HL-60 (cell line): ENCODE data around the gene GADD45GIP1.

Experiments
- DNase-seq, 2 experiments: peaks; one replicate each; pipeline ENCODE4 v3.0.0-alpha.2; 2010 to 2020; ENCODE audit warnings: low read depth in 1 of 2, low spot score in 1 of 2
- H3K27ac ChIP-seq: fragments of 250-450 bp; sonication (Bioruptor Pico); replicated peaks from 2 replicates; pipeline ENCODE4 v1.5.1; 2020; ENCODE audit warnings: mild to moderate bottlenecking, moderate library complexity
- H3K27me3 ChIP-seq: fragments of 250-450 bp; sonication (Bioruptor Pico); 2 replicates; pipeline ENCODE4 v1.5.1; 2021; ENCODE audit warnings: mild to moderate bottlenecking, moderate library complexity; ENCODE audit not compliant: insufficient read depth, poor library complexity, severe bottlenecking
- H3K4me3 ChIP-seq: replicated peaks from 2 replicates; pipeline ENCODE4 v1.5.1; 2011; ENCODE audit warnings: mild to moderate bottlenecking, control low read depth, low read length; ENCODE audit not compliant: insufficient read depth
- CTCF ChIP-seq: IDR thresholded peaks from one replicate; pipeline ENCODE4 v1.5.1; 2011; ENCODE audit warnings: low read length, control low read depth, inconsistent platforms; ENCODE audit not compliant: insufficient read depth
- GABPA ChIP-seq: IDR thresholded peaks from 2 replicates; pipeline ENCODE4 v1.6.1; 2012; ENCODE audit warnings: low read depth
- POLR2AphosphoS5 ChIP-seq: IDR thresholded peaks from 2 replicates; pipeline ENCODE4 v1.6.1; 2012; ENCODE audit warnings: low read depth
- REST ChIP-seq: IDR thresholded peaks from 2 replicates; pipeline ENCODE4 v1.6.1; 2012; ENCODE audit warnings: low read depth; ENCODE audit not compliant: insufficient replicate concordance
- SPI1 ChIP-seq: IDR thresholded peaks from 2 replicates; pipeline ENCODE4 v1.6.1; 2012; ENCODE audit warnings: low read depth, mild to moderate bottlenecking, borderline replicate concordance

GADD45GIP1 gene

GRCh38 chr19:12997179-12997966, 40.4 kb upstream of the GADD45GIP1 start:
- no peaks in the 10 kb centered on the region for H3K27me3 ChIP-seq
- DNase-seq: no peak
- TF ChIP-seq POLR2AphosphoS5 (no peak), GABPA (no peak), SPI1 (no peak), CTCF (no peak), REST (no peak)
- no peak overlapping the region for H3K27ac ChIP-seq
- H3K4me3 ChIP-seq: no peak overlapping the region

- no peak for DNase-seq
- H3K4me3 ChIP-seq: peak overlapping the region; percentile 42
- H3K27ac ChIP-seq: no peak overlapping the region
- H3K27me3 ChIP-seq: no peaks in the 10 kb centered on the region
- TF ChIP-seq REST (no peak), SPI1 (no peak), GABPA (no peak), POLR2AphosphoS5 (no peak), CTCF (no peak)
Observed at GRCh38 chr19:12996406-12997094, 39.5 kb upstream of the GADD45GIP1 start.

- H3K27ac ChIP-seq: no peak overlapping the region
- peak overlapping the region; percentile 42 for H3K4me3 ChIP-seq
- peak in 1 of 2 experiments; percentile 45 for DNase-seq
- TF ChIP-seq GABPA (no peak), SPI1 (no peak), CTCF (no peak), POLR2AphosphoS5 (no peak), REST (no peak)
- no peaks in the 10 kb centered on the region for H3K27me3 ChIP-seq
Observed at GRCh38 chr19:12995596-12996405, 38.8 kb upstream of the GADD45GIP1 start.
